Adrenal gland (tissue), 5 donors: Measurements from ENCODE around the gene HBQ1.

Experiments
- POLR2A ChIP-seq, 2 donors: fragments of 450-650 bp; IDR thresholded peaks; one replicate each; pipeline ENCODE4 v1.6.1; 2017; ENCODE audit warnings: antibody characterized with exemption in 2 of 2, mild to moderate bottlenecking in 2 of 2, moderate library complexity in 1 of 2
- TF ChIP-seq, protein P1 (sequence below), 6 experiments: fragments of 450-650 bp in 4 of 6; fragments of 200-600 bp in 2 of 6; sonication (generic) in 1 of 6; IDR thresholded peaks; 1 replicate in 5 of 6; 2 replicates in 1 of 6; pipeline versions ENCODE4 v1.5.1 to v1.8.0; 2016 to 2021; ENCODE audit warnings: antibody characterized with exemption in 6 of 6, mild to moderate bottlenecking in 2 of 6, moderate library complexity in 1 of 6
- donor health status: DM: no; HTN: no; CAD: no.

DNA sequence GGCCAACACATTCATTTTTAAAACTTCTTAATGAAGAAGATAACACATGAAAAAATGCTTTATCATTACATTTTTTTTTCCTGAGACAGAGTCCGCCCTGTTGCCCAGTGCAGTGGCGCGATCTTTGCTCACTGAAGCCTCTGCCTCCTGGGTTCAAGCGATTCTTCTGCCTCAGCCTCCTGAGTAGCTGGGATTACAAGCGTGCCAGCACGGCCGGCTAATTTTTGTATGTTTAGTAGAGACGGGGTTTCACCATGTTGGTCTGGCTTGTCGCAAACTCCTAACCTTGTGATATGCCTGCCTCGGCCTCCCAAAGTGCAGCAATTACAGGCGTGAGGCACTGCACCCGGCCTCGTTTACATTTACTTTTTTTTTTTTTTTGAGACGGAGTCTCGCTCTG is 13.2 kb downstream of the HBQ1 start:
- TF ChIP-seq, protein P1, sequence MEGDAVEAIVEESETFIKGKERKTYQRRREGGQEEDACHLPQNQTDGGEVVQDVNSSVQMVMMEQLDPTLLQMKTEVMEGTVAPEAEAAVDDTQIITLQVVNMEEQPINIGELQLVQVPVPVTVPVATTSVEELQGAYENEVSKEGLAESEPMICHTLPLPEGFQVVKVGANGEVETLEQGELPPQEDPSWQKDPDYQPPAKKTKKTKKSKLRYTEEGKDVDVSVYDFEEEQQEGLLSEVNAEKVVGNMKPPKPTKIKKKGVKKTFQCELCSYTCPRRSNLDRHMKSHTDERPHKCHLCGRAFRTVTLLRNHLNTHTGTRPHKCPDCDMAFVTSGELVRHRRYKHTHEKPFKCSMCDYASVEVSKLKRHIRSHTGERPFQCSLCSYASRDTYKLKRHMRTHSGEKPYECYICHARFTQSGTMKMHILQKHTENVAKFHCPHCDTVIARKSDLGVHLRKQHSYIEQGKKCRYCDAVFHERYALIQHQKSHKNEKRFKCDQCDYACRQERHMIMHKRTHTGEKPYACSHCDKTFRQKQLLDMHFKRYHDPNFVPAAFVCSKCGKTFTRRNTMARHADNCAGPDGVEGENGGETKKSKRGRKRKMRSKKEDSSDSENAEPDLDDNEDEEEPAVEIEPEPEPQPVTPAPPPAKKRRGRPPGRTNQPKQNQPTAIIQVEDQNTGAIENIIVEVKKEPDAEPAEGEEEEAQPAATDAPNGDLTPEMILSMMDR (IDR thresholded peaks at IDR 0.05): no peak
- no peak for TF ChIP-seq POLR2A (IDR thresholded peaks at IDR 0.05)
